ENCODE data around the gene FBXO24.

DNA sequence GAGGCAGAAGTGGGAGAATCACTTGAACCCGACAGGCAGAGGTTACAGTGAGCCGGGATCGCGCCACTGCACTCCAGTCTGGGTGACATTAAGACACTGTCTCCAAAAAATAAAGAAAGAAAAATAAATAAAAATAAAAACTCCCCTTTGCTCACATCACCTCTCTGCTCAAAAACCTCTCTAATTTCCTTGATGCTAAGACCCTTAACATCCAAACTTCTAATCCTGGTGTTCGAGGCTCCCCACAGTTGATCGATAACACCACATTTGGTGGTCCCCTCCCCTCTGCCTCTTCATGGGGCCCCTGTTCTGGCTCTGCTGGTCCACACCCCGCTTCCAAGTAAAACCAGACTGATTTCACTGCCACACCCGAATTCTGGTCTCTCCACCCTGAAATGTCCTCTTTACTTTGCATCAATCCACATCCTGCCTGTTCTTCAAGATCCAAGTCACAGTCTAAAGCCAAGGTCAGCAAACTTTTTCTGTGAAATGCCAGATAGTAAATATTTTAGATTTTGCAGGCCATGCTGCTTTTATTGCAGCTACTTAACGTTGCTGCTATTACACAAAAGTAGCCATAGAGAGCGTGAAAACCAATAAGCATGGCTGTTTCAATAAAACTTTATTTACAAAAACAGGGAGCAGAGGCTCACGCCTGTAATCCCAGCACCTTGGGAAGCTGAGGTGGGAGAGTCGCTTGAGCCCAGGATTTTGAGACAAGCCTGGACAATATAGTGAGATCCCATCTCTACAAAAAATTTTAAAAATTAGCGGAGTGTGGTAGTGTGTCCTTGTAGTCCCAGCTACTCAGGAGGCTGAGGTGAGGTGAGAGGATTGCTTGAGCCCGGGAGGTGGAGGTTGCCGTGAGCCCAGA lies 38.1 kb downstream of the FBXO24 start:
- no peak for TF ChIP-seq CTCF (conservative IDR thresholded peaks at IDR 0.05; ENCODE audit: low read length)
- no peak for TF ChIP-seq EZH2phosphoT487 (IDR thresholded peaks at IDR 0.05; ENCODE audit: borderline replicate concordance)

Measured in Loucy (cell line).